HUES48 (cell line): Measurements from ENCODE around the gene CRYL1.

Source experiments
- H3K27ac ChIP-seq: one replicate; pipeline ENCODE4 v1.7.0; 2013; ENCODE audit warnings: low read depth, low read length, inconsistent platforms
- H3K27me3 ChIP-seq: 2 replicates; pipeline ENCODE4 v1.6.1; 2013; ENCODE audit warnings: mild to moderate bottlenecking, low read length; ENCODE audit not compliant: control insufficient read depth, insufficient read depth
- H3K36me3 ChIP-seq: 2 replicates; pipeline ENCODE4 v1.6.1; 2013; ENCODE audit warnings: low read length; ENCODE audit not compliant: control insufficient read depth, insufficient read depth
- H3K4me1 ChIP-seq: 2 replicates; pipeline ENCODE4 v1.6.1; 2013; ENCODE audit warnings: mild to moderate bottlenecking, low read length; ENCODE audit not compliant: control insufficient read depth, insufficient read depth
- H3K4me3 ChIP-seq: 2 replicates; pipeline ENCODE4 v1.5.1; 2013; ENCODE audit warnings: mild to moderate bottlenecking, low read depth, low read length
- H3K9ac ChIP-seq: 2 replicates; pipeline ENCODE4 v1.6.1; 2013; ENCODE audit warnings: mild to moderate bottlenecking, low read depth, low read length, moderate library complexity
- H3K9me3 ChIP-seq: 2 replicates; pipeline ENCODE4 v1.6.1; 2013; ENCODE audit warnings: low read length; ENCODE audit not compliant: control insufficient read depth, insufficient read depth

The CRYL1 gene

DNA sequence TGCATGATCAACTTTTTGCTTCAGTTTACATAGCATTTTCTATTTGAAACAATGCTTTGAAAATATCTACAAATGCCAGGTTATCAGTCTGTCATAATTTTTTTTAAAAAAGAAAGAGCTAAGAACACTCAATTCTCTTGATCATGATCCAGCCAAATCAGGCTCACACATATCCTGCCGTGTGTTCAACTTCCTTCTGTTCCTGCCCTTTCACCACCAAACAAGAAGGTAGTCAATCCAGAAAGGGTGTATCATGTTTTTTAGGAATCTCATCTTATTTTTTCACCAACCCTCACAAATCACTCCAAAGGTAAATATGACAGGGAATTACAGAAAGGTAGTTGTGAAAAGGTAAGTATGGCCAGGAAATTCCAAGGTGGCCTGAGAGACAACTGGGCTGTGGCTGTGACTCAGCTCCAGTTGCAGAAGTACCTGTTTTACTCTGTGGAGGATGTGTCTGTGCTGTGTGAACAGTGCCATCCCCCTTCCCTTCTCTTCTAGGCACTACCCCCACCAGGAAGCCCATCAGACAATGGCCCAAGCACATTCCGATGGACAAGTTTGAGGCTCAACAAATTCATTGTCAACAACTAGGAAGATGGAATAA is 154.7 kb downstream of the CRYL1 start:
- Histone ChIP-seq H3K9ac (no peak overlapping the region), H3K36me3 (no peaks in the 10 kb centered on the region), H3K27ac (no peak overlapping the region), H3K27me3 (peaks cover 11% of the 10 kb centered on the region), H3K9me3 (no peaks in the 10 kb centered on the region), H3K4me3 (no peak overlapping the region), H3K4me1 (peaks cover 6% of the 10 kb centered on the region)

DNA sequence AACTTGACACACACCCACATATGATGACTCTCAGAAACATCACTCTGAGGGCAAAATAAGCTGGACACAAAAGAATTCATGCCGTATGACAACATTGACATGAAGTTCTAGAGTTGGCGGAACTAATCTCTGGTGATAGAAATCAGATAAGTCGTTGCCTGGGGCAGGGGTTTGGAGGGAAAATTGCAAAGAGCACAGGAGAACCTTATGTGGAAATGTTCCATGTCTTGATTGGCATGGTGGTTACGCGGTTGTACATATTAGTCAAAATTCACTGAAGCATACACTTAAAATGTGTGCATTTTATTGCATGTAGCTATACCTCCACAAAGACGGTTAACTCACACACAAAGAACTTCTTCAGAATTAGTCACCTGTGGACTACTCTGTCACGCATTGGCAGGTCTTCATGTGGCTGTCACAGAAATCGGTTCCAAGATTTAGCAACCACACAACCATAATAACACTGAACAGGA is 155.7 kb downstream of the CRYL1 start:
- peaks cover 12% of the 10 kb centered on the region for H3K27me3 ChIP-seq
- H3K36me3 ChIP-seq, result no peaks in the 10 kb centered on the region
- H3K27ac ChIP-seq, result no peak overlapping the region
- no peak overlapping the region for H3K9ac ChIP-seq
- no peak overlapping the region for H3K4me3 ChIP-seq
- peaks cover 6% of the 10 kb centered on the region for H3K4me1 ChIP-seq
- no peaks in the 10 kb centered on the region for H3K9me3 ChIP-seq

DNA sequence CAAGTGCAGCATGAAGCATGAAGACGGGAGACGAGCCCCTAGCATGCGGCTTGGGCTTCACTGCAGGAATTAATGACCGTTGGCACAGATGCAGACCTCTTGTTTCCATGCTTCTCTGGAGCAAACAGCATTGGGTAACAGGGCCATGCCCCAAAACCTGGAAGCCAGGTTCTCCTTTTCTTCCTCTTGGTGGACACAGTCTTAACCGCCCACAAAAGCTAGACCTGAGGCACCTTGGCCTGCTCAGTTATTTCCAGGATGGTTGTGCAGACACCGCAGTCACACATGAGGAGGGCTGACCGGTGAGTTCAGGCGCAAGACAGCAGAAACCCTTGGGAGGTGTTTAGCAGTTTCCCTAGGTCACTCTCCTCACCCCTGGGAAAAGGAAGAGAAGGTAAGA is 159.6 kb downstream of the CRYL1 start:
- no peaks in the 10 kb centered on the region for H3K9me3 ChIP-seq
- H3K4me3 ChIP-seq, result no peak overlapping the region
- H3K4me1 ChIP-seq, result peaks cover 6% of the 10 kb centered on the region
- no peak overlapping the region for H3K9ac ChIP-seq
- H3K36me3 ChIP-seq, result no peaks in the 10 kb centered on the region
- H3K27me3 ChIP-seq, result peaks cover 47% of the 10 kb centered on the region
- no peak overlapping the region for H3K27ac ChIP-seq

DNA sequence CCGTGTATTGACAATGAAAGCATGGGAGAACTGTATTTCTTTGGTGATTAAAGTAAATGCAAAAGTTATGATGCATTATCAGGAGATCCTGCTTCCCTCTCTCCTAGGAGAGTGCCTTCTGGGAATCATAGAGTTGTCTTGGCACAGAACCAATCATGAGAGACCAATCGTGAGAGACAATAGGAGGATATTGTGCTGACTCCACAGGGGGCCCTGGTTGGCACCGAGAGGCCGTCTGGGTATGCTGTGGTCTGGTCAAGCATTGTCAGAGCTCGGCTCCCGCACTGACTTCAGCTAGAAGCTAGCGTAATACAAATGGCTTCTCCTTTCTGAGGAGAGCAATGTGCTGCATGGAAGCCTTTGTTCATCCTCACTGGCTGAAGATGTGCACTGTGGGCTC is 162.1 kb downstream of the CRYL1 start:
- Histone ChIP-seq H3K27ac (no peak overlapping the region), H3K4me1 (peaks cover 2% of the 10 kb centered on the region; the same call in 1 of the 2 replicates), H3K9ac (no peak overlapping the region), H3K27me3 (peaks cover 68% of the 10 kb centered on the region), H3K4me3 (no peak overlapping the region), H3K9me3 (no peaks in the 10 kb centered on the region), H3K36me3 (no peaks in the 10 kb centered on the region)

DNA sequence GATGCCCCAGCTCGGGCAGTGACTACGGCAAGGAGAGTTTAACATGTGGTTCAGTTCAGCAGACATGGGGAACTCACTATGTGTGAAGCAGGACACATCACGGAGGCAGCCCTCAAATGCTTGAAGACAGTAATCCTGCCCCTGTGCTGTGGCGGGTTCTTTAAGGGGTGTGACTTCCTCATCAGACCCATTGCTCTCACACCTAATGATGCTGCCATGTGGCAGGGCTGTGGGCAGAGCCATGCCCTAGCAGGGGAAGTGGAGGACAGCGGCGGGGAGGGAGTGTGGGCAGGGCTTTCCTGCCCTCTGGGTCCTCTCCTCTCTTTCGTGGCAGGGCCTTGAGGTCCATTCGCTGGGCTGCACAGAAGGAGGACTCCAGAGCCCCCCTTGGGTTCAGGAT is 162.5 kb downstream of the CRYL1 start:
- no peak overlapping the region for H3K27ac ChIP-seq
- peaks cover 69% of the 10 kb centered on the region for H3K27me3 ChIP-seq
- no peaks in the 10 kb centered on the region for H3K9me3 ChIP-seq

DNA sequence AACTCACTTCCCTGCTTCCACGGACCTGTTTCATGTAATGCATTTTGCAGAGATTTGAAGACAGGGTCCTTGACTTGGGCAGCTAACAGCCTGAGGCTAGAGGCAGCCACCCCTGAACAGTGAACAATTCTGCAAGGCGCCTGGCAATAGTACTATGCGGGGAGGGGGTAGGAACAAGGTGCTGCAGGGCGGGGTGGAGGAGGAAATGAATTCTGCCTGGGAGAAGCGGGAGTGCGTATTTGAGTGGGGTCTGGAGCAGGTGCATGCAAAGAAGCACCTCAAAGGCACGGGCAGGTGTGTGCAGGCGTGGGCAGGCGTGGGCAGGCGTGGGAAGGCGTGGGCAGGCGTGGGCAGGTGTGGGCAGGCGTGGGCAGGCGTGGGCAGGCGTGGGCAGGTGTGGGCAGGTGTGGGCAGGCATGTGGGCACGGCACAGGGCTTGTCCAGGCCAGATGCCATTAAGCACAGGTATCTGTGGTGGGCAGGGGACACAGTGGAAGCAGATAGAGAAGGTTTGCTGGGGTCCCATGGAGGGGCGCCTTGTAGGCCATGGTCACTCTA is 163.1 kb downstream of the CRYL1 start:
- no peaks in the 10 kb centered on the region for H3K9me3 ChIP-seq
- no peak overlapping the region for H3K9ac ChIP-seq
- H3K27me3 ChIP-seq, result peaks cover 69% of the 10 kb centered on the region
- peaks cover 5% of the 10 kb centered on the region; the same call in 1 of the 2 replicates for H3K4me1 ChIP-seq
- H3K4me3 ChIP-seq, result no peak overlapping the region
- H3K27ac ChIP-seq, result no peak overlapping the region
- H3K36me3 ChIP-seq, result no peaks in the 10 kb centered on the region

More for the DNA sequence above, 162.5 kb downstream of the CRYL1 start:
- H3K36me3 ChIP-seq, result no peaks in the 10 kb centered on the region
- no peak overlapping the region for H3K9ac ChIP-seq
- peaks cover 3% of the 10 kb centered on the region; the same call in 1 of the 2 replicates for H3K4me1 ChIP-seq
- no peak overlapping the region for H3K4me3 ChIP-seq

DNA sequence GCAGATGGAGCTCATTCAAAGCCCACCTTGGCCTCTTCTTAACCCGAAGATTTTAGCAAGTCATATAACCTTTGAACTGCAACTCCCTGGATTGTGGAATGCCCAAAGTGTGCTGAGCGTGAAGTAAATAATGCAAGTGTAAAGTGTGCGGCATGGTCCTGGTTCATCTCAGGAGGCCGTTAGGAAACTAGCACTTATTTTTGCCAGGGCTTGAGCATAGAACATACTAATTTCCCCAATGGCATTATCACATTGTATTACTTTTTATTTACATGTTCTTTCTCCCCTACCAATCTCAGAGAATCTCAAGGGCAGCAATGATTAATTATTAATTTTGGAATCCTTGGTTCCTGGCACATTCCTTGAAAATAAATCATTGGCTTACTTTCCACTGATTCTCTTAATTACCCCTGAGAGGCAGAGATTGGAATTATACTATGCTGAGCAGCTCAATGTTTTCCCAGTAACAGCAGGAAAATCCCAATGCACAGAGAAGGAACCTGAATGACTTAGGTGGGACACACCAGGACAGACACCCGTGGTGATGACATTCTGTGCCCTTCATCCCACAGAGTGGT is 164.7 kb downstream of the CRYL1 start:
- H3K27ac ChIP-seq, result no peak overlapping the region
- H3K36me3 ChIP-seq, result no peaks in the 10 kb centered on the region
- H3K9me3 ChIP-seq, result no peaks in the 10 kb centered on the region
- no peak overlapping the region for H3K4me3 ChIP-seq
- H3K27me3 ChIP-seq, result peaks cover 70% of the 10 kb centered on the region
- H3K9ac ChIP-seq, result no peak overlapping the region
- H3K4me1 ChIP-seq, result peaks cover 5% of the 10 kb centered on the region; the same call in 1 of the 2 replicates

DNA sequence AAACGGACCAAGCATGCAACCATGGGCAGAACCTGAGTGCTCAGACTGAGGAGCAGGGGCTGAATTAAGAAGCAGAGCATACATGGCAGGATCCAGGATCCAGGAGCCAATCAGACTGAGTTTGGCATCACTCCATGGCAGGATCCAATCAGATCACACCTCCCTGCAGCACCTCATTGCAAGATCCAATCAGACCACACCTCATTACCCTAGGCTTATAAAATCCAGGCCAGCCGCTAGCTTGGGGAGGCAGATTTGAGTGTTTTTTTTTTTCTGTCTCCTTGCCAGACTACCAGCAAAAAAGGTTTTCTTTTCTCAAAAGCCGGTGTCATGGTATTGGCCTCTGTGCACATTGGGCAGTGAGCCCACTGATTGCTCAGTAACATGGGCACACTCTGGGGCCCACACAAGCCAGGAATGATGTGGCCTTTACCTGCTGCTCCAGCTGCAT is 165.6 kb downstream of the CRYL1 start:
- no peaks in the 10 kb centered on the region for H3K36me3 ChIP-seq
- H3K27me3 ChIP-seq, result peaks cover 70% of the 10 kb centered on the region
- H3K27ac ChIP-seq, result no peak overlapping the region
- H3K9me3 ChIP-seq, result no peaks in the 10 kb centered on the region
- H3K4me1 ChIP-seq, result peaks cover 5% of the 10 kb centered on the region; the same call in 1 of the 2 replicates
- no peak overlapping the region for H3K9ac ChIP-seq
- no peak overlapping the region for H3K4me3 ChIP-seq

DNA sequence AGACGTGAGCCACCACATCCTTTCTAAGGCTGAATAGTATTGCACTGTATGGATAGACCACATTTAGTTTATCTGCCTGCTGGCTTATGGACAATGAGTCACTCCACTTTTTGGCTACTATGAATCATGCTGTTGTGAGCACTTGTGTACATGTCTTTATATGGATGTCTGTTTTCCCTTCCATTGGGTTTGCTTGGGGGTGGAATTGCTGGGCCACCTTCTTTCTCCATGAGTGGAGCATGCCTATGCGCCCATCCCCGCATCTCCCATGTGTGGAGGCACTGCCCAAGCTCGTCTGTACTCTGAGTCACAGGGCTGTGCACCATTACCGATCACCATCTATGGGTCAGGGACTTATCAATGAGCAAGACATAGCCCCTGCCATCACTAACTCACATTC is 166.3 kb downstream of the CRYL1 start:
- H3K9ac ChIP-seq, result no peak overlapping the region
- H3K4me3 ChIP-seq, result no peak overlapping the region
- peaks cover 5% of the 10 kb centered on the region; the same call in 1 of the 2 replicates for H3K4me1 ChIP-seq
- H3K27ac ChIP-seq, result no peak overlapping the region
- peaks cover 66% of the 10 kb centered on the region for H3K27me3 ChIP-seq
- H3K36me3 ChIP-seq, result no peaks in the 10 kb centered on the region
- no peaks in the 10 kb centered on the region for H3K9me3 ChIP-seq

DNA sequence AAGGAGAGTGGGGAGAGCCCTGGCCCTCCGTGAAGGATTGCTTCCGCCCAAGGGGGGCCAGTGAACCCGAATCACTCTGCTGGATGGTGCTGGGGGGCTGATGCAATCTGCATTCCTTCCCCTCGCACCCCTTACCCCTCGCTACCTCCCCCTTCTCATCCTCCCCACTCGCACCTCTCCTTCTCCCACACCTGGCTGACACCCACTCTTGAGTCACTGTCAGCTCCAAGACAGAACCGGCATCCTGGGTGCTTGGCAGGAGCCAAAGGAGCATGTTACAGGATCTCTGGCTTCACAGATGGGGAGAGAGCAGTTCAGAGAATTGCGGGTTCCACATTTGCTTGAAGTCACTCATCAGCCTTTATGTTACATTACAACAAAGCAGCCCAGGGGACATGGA is 167.6 kb downstream of the CRYL1 start:
- Histone ChIP-seq H3K4me3 (no peak overlapping the region), H3K36me3 (no peaks in the 10 kb centered on the region), H3K9ac (no peak overlapping the region), H3K4me1 (peaks cover 5% of the 10 kb centered on the region; the same call in 1 of the 2 replicates), H3K27ac (no peak overlapping the region), H3K9me3 (no peaks in the 10 kb centered on the region), H3K27me3 (peaks cover 53% of the 10 kb centered on the region)

DNA sequence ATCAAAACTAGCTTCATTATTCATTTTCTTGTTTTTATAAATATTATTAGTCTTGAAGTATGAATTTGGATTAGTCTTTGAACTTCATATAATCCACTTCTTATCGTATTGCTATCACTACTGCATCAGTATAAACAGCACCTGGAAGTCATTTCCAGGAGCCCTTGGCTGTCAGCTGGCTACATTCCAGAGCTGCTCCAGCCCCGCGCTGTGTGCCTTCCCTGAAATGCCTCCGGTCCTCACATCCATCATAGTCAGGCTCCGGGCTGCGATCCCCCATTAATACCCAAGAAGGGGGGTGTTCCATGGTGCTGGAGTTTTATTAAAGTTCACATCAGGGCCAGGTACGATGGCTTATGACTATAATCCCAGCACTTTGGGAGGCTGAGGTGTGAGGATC is 169.2 kb downstream of the CRYL1 start:
- Histone ChIP-seq H3K36me3 (no peaks in the 10 kb centered on the region), H3K4me1 (0 out of 2 replicates have a peak, but pooled peaks cover 3% of the 10 kb centered on the region), H3K9me3 (no peaks in the 10 kb centered on the region), H3K27ac (no peak overlapping the region), H3K27me3 (peaks cover 41% of the 10 kb centered on the region), H3K4me3 (no peak overlapping the region), H3K9ac (no peak overlapping the region)
